Measurements from ENCODE around the gene XPC. TPM values are rescaled to one million over a fixed set of nuclear protein-coding genes. Genes with fewer than 3 reads are reported as not detected.

XPC gene
- polyA plus RNA-seq, 3 donors: 13.4 to 22.0 (median 15.5) TPM

GRCh38 chr3:14206548-14207177, 28.3 kb upstream of the XPC start:
- H3K27me3 ChIP-seq (ENCODE audit: control insufficient read depth in 2 of 2, insufficient read depth in 2 of 2, low read length in 2 of 2): no peaks in the 10 kb centered on the region
- H3K27ac Mint-ChIP-seq: peak overlapping the region in 1 of 7 donors; percentile 32
- no peak overlapping the region for H3K4me2 ChIP-seq (replicated peaks; ENCODE audit: extremely low read depth, low read length, poor library complexity, severe bottlenecking)
- no peak overlapping the region for H3K4me3 Mint-ChIP-seq
- H3K4me1 ChIP-seq (ENCODE audit: control insufficient read depth in 1 of 2, insufficient read depth in 2 of 2, low read length in 2 of 2): peaks cover 9 to 11% of the 10 kb centered on the region in 2 donors
- H3K9ac ChIP-seq (ENCODE audit: insufficient read depth, low read length, poor library complexity, severe bottlenecking): no peak overlapping the region
- intact Hi-C loops (cut with micrococcal nuclease): no loop called here
- no peaks in the 10 kb centered on the region for H3K36me3 Mint-ChIP-seq
- H3K27me3 Mint-ChIP-seq (ENCODE audit: low read depth in 3 of 3): peaks cover 0 to 2% (median 0%) of the 10 kb centered on the region in 3 donors
- DNase-seq: no peak
- no peak overlapping the region for H2AFZ ChIP-seq (ENCODE audit: insufficient read depth, low read depth, low read length, poor library complexity, severe bottlenecking)
- H3K36me3 ChIP-seq (replicated peaks in 1 of 2; ENCODE audit: control insufficient read depth in 1 of 2, insufficient read depth in 2 of 2, low read length in 2 of 2): no peaks in the 10 kb centered on the region
- H3K9me3 ChIP-seq (replicated peaks in 1 of 2; ENCODE audit: control insufficient read depth in 1 of 2, insufficient read depth in 1 of 2, low read length in 2 of 2): no peaks in the 10 kb centered on the region
- H3K9me3 Mint-ChIP-seq: peaks cover 0 to 2% (median 0%) of the 10 kb centered on the region in 7 donors
- no peak for TF ChIP-seq CTCF (IDR thresholded peaks at IDR 0.05)
- no peaks in the 10 kb centered on the region for H4K20me1 ChIP-seq (ENCODE audit: insufficient read depth, low read length)
- H3K4me3 ChIP-seq (replicated peaks in 1 of 3; ENCODE audit: low read depth in 2 of 3, low read length in 3 of 3): no peak overlapping the region
- H3K4me1 Mint-ChIP-seq: peaks cover 13% of the 10 kb centered on the region
- 92% methylated on average over 5 of the region's 6 CpGs for WGBS (ENCODE audit: insufficient coverage)
- H3K79me2 ChIP-seq (ENCODE audit: insufficient read depth, low read length): no peaks in the 10 kb centered on the region
- no peak overlapping the region for H3K27ac ChIP-seq (ENCODE audit: low read depth in 1 of 2, low read length in 2 of 2)

- no peak overlapping the region for H3K4me3 ChIP-seq (replicated peaks in 1 of 3; ENCODE audit: low read depth in 2 of 3, low read length in 3 of 3)
- H3K27me3 ChIP-seq (ENCODE audit: control insufficient read depth in 2 of 2, insufficient read depth in 2 of 2, low read length in 2 of 2): no peaks in the 10 kb centered on the region
- H3K4me1 ChIP-seq (ENCODE audit: control insufficient read depth in 1 of 2, insufficient read depth in 2 of 2, low read length in 2 of 2): peaks cover 9 to 11% of the 10 kb centered on the region in 2 donors
- peaks cover 3 to 7% of the 10 kb centered on the region in 2 donors for H3K36me3 Mint-ChIP-seq
- H3K36me3 ChIP-seq (replicated peaks in 1 of 2; ENCODE audit: control insufficient read depth in 1 of 2, insufficient read depth in 2 of 2, low read length in 2 of 2): peaks cover 3 to 8% of the 10 kb centered on the region in 2 donors
- no peaks in the 10 kb centered on the region for H3K79me2 ChIP-seq (ENCODE audit: insufficient read depth, low read length)
- H3K27ac ChIP-seq (ENCODE audit: low read depth in 1 of 2, low read length in 2 of 2): no peak overlapping the region
- H4K20me1 ChIP-seq (ENCODE audit: insufficient read depth, low read length): no peaks in the 10 kb centered on the region
- H3K27ac Mint-ChIP-seq: peak overlapping the region in 1 of 7 donors; percentile 49
- no peak overlapping the region for H3K4me2 ChIP-seq (replicated peaks; ENCODE audit: extremely low read depth, low read length, poor library complexity, severe bottlenecking)
- no peak overlapping the region for H3K9ac ChIP-seq (ENCODE audit: insufficient read depth, low read length, poor library complexity, severe bottlenecking)
- WGBS (ENCODE audit: insufficient coverage): 53% methylated on average over 5 of the region's 11 CpGs
- no peak for TF ChIP-seq CTCF (IDR thresholded peaks at IDR 0.05)
- H3K9me3 ChIP-seq (replicated peaks in 1 of 2; ENCODE audit: control insufficient read depth in 1 of 2, insufficient read depth in 1 of 2, low read length in 2 of 2): no peaks in the 10 kb centered on the region
- peaks cover 13% of the 10 kb centered on the region for H3K4me1 Mint-ChIP-seq
- DNase-seq: no peak
- H3K27me3 Mint-ChIP-seq (ENCODE audit: low read depth in 3 of 3): peaks cover 0 to 2% (median 0%) of the 10 kb centered on the region in 3 donors
- peaks cover 0 to 2% (median 0%) of the 10 kb centered on the region in 7 donors for H3K9me3 Mint-ChIP-seq
- intact Hi-C loops (cut with micrococcal nuclease): loop anchor here in 1 of 2 donors (5.0 kb wide), 2 partner anchors 263 to 578 kb away; no protein-coding TSS in a partner anchor
- peak overlapping the region in 1 of 2 donors; percentile 17 for H3K4me3 Mint-ChIP-seq
- no peak overlapping the region for H2AFZ ChIP-seq (ENCODE audit: insufficient read depth, low read depth, low read length, poor library complexity, severe bottlenecking)
Observed at GRCh38 chr3:14204515-14205284, 26.3 kb upstream of the XPC start.

Data from CD14-positive monocyte (primary cell).